IPS DF 4.7 (cell line): ENCODE measurements around the gene GLDN.
"Not testable (repeated sequence)": the region's sequence is repeated elsewhere in the genome, so short reads cannot be mapped to it uniquely, and the experiment has no call there.

ENCODE experiments used
- DNase-seq: peaks from one replicate; pipeline ENCODE4 v3.0.0-alpha.2; 2013; ENCODE audit warnings: low spot score; ENCODE audit errors: extremely low read depth

The GLDN gene

DNA sequence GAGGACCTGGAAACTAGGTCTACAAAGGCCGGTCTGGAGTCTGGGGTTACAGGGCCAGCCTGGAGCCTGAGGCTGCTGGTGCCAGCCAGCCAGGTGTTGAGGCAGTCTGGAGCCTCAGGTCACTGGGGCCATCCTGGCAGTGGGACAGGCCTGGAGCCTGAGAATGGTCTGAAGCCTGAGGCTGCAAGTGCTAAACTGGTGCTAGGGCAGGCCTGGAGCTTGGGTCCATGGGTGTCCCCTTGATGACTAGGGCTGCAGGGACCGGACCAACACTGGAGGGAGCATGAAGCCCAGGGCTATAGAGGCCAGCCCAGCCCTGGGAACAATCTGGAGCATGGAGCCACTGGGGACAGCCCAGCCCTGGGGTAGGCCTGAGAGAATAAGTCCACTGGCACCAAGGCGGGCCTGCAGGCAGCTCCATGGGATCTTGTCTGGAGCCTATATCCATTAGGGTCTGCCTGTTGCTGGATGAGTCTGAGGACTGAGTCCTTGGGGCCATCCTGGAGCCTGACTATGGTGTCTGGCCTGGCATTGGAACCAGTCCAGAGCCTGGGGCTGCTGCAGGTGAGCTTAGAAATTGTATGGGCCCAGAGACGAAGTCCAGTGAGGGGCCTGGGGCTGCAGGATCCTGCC is 101.9 kb downstream of the GLDN start:
- DNase-seq = no peak

DNA sequence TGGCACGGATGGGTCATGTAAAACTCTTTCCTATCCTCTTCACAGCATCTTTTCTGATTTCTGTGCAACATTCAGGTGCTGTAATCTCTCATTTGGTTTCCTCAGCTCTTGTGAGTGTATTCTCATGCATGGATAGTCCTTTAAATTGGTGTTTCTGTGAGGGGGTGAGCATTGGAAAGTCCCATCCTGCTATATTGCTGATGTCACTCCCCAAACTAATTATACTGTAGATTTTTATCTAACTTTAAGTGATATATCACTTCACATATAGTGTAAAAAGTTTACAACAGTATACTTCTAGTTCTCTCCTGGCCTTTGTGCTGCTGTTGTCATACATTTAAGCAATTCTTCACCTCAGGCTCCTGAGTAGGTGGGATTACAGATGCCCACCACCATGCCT is 102.7 kb downstream of the GLDN start:
- DNase-seq = no peak

DNA sequence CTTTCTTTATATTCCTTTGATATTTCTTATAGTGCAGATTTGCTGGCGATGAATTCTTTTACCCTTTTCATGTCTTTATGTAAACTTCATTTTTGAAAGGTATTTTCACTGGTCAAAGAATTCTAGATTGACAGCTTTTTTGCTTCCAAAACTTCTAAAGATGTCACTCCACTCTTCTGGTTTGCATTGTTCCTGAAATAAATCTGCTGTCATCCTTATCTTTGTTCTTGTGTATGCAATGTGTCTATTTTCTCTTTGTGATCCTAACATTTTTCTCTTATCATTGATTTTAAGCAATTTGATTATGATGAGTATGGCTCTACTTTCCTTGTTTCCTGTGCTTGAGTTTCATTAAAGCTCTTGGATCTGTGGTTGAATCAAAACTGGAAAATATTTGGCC is 103.4 kb downstream of the GLDN start:
- no peak for DNase-seq

DNA sequence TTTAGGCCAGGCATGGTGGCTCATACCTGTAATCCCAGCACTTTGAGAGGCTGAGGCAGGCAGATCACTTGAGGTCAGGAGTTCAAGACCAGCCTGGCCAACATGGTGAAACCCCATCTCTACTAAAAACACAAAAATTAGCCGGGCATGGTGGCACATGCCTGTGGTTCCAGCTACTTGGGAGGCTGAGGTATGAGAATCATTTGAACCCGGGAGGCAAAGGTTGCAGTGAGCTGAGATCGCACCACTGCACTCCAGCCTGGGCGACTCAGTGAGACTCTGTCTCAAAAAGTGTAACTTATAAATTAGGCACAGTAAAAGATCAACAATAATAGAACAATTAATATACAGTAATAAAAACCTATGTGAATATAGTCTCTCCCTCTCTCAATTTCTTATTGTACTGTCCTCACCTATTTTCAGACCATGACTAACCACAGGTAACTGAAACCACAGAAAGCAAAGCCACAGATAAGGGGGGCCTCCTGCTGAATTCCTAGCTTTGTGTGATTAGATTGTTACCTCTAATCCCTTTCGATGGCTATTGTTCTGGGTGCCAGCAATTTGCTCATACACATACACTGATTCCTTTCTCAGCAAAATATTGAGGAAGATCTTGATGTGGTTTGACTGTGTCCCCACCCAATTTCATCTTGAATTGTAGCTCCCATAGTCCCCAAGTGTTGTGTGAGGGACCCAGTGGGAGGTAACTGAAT is 104.7 kb downstream of the GLDN start:
- not testable (repeated sequence) for DNase-seq

DNA sequence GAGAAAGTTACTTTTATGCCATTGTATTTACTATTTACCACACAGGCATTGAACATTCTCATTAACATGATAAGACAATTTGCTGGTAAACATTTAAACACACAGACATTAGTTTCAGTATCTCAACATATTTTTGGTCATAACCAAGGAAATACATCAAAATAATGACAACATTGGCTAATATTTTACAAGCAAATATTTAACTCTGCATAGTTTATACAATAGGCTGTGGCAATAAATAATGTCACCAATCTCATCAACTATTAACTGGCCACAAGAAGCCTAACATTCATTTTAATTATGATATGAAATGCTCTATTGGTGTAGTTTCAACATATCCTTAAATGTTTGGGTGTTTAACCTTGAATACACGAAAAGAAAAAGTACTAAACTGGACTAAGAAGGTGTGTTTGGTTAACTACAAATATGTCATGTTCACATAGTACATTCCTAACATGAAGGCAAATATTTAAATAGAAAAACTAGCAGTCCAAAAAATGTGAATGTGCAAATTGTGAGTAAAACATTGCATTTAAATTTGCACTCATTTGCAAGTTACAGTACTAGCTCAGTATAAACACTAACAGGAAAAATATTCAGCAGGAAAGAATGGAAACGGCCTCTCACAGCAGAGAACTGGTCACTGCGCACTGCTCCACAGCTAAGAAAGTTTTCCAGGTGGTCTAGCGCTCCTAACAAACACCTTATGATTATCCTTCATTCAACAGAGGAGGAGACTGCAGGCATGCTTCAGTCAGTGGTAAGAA is 106.6 kb downstream of the GLDN start:
- no peak for DNase-seq

DNA sequence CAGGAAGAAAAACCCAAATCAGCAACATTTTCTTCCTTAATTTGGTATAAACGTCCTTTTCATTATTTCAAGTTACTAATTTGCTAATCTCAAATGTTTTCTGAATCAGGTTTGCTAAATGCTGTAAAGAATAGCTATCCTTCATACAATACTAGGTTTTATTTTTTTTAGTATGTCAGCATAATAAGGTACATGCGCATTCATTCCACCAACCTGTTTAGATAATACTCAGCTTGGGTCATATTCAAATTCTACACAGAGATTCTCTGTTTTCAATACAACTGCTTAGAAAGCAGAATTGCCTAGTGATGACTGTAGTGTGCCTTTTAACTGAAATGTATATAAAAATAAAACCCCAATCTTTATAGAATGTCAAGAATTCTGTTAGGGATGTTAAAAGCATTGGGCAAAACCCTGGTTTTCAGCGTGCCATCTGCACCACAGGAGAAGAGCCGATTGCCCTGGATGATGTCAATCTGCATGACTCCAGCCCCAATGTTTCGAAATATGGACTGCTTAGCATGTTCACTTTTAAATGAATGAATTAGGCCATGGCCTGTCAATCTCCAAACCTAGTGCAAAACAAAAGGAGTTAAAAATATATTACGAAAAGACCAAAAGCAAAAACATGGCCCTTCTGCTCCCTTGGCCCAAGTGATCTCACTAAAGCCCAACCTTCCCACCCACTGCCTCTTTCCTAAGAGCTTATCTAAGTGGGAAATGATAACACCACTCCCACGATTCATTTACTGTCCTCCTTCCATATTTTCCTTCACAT is 107.4 kb downstream of the GLDN start:
- no peak for DNase-seq

DNA sequence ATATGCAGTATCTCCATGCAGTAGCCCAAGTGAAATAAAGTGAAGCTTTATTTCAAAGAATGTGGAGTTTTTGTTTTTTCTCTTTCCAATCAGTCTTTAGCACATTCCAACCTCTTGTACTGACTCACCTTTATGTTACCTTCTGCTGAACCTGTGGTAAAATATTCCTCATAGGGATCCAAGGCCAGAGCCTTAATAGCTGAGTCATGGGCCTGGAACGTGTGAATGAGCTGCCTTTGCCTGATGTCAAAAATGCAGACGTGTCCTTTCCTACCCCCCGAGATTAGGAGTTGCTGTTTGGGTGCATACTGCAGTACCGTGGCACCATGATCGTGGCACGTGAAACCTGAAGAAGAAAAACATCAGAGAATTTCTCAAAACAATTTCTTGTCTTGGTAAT is 108.5 kb downstream of the GLDN start:
- no peak for DNase-seq
